Fibroblast of villous mesenchyme (primary cell): ENCODE data around the gene ZNF25. TPM values are rescaled to one million over a fixed set of nuclear protein-coding genes. Genes with fewer than 3 reads are reported as not detected.
"Not testable (repeated sequence)": the region's sequence is repeated elsewhere in the genome, so short reads cannot be mapped to it uniquely, and the experiment has no call there.

ENCODE experiments used
- DNase-seq: peaks from one replicate; pipeline ENCODE4 v3.0.0-alpha.2; 2010; ENCODE audit warnings: low read depth
- H3K4me3 ChIP-seq: 2 replicates; pipeline ENCODE4 v1.5.1; 2011; ENCODE audit warnings: low read depth, mild to moderate bottlenecking, low read length
- CTCF ChIP-seq: IDR thresholded peaks from 2 replicates; pipeline ENCODE4 v1.5.1; 2012; ENCODE audit warnings: low read depth, mild to moderate bottlenecking, low read length; ENCODE audit not compliant: insufficient read depth
- total RNA-seq: library from RNA; depleted of rRNA; stranded (reverse); fragments of >200 nt; gene quantifications from 2 replicates; pipeline ENCODE4 v1.2.3, GENCODE V29; 2012

ZNF25 gene
- total RNA-seq, 1 donor, result 12.5 TPM

GRCh38 chr10:38003588-38003987 lies 27.1 kb upstream of the ZNF25 start:
- DNase-seq, result no peak

GRCh38 chr10:38003026-38003425 lies 26.6 kb upstream of the ZNF25 start:
- H3K4me3 ChIP-seq, result no peak overlapping the region
- DNase-seq, result no peak
- no peak for TF ChIP-seq CTCF

More at GRCh38 chr10:38003588-38003987, 27.1 kb upstream of the ZNF25 start:
- H3K4me3 ChIP-seq, result no peak overlapping the region
- no peak for TF ChIP-seq CTCF

GRCh38 chr10:38000474-38000873 lies 24.0 kb upstream of the ZNF25 start:
- H3K4me3 ChIP-seq, DNase-seq: not testable (repeated sequence)

GRCh38 chr10:37998920-37999319 lies 22.5 kb upstream of the ZNF25 start:
- not testable (repeated sequence) for DNase-seq, H3K4me3 ChIP-seq

GRCh38 chr10:37992083-37992482 lies 15.6 kb upstream of the ZNF25 start:
- H3K4me3 ChIP-seq, result no peak overlapping the region
- no peak for DNase-seq
- TF ChIP-seq CTCF, result no peak

- no peak for TF ChIP-seq CTCF
- no peak overlapping the region for H3K4me3 ChIP-seq
- no peak for DNase-seq
These were observed 15.2 kb upstream of the ZNF25 start for GRCh38 chr10:37991655-37992054.

- H3K4me3 ChIP-seq, result peak overlapping the region; percentile 82
- DNase-seq, result no peak
- no peak for TF ChIP-seq CTCF
These were observed 395 bp upstream of the ZNF25 start for GRCh38 chr10:37976880-37977203.

- DNase-seq, result peak; percentile 16
- TF ChIP-seq CTCF, result no peak
These were observed 951 bp downstream of the ZNF25 start for GRCh38 chr10:37975401-37975991.

More at GRCh38 chr10:37975401-37975991, 951 bp downstream of the ZNF25 start:
- peak overlapping the region; percentile 82 for H3K4me3 ChIP-seq
